Suppressor macrophage treated with lipopolysaccharide for 1 hour (primary cell): ENCODE results near the gene VAV1.

ENCODE experiments used
- DNase-seq, 3 donors: peaks; one replicate each; pipeline ENCODE4 v3.0.0-alpha.2; 2020 to 2022

VAV1 gene

GRCh38 chr19:6772028-6772865 lies at the start of gene VAV1:
Gene VAV1 (plus strand): TSS chr19:6772708. CDS start chr19:6772808, 100 bp downstream.
- peak; percentile 91 to 94 (median 94) for DNase-seq

- DNase-seq: no peak
Measured at GRCh38 chr19:6723108-6723618, 49.3 kb upstream of the VAV1 start.

- peak; percentile 39 to 56 (median 50) for DNase-seq
Measured at GRCh38 chr19:6723738-6724137, 48.8 kb upstream of the VAV1 start.

GRCh38 chr19:6724631-6725492 lies 47.6 kb upstream of the VAV1 start:
- no peak for DNase-seq

- no peak for DNase-seq
Measured at GRCh38 chr19:6725513-6726231, 46.8 kb upstream of the VAV1 start.

GRCh38 chr19:6728346-6728745 lies 44.2 kb upstream of the VAV1 start:
- DNase-seq: peak; percentile 81 to 84 (median 84)

- no peak for DNase-seq
Measured at GRCh38 chr19:6729573-6730152, 42.8 kb upstream of the VAV1 start.

- DNase-seq: peak; percentile 37 to 70 (median 41)
Measured at GRCh38 chr19:6730153-6730804, 42.2 kb upstream of the VAV1 start.

GRCh38 chr19:6730941-6731670 lies 41.4 kb upstream of the VAV1 start:
- no peak for DNase-seq

GRCh38 chr19:6731822-6732221 lies 40.7 kb upstream of the VAV1 start:
- no peak for DNase-seq

GRCh38 chr19:6732803-6733337 lies 39.6 kb upstream of the VAV1 start:
- DNase-seq: no peak

GRCh38 chr19:6733338-6734095 lies 39.0 kb upstream of the VAV1 start:
- DNase-seq: no peak

- DNase-seq: no peak
Measured at GRCh38 chr19:6734096-6734696, 38.3 kb upstream of the VAV1 start.

GRCh38 chr19:6735181-6735911 lies 37.2 kb upstream of the VAV1 start:
- no peak for DNase-seq

GRCh38 chr19:6736169-6736916 lies 36.2 kb upstream of the VAV1 start:
- DNase-seq: peak; percentile 90 to 92 (median 91)

GRCh38 chr19:6736917-6737283 lies 35.6 kb upstream of the VAV1 start:
- no peak for DNase-seq

- peak; percentile 99 to 100 (median 100) for DNase-seq
Measured at GRCh38 chr19:6737284-6737872, 35.1 kb upstream of the VAV1 start, which contains the start of gene GPR108. Gene GPR108 (minus strand): TSS chr19:6737580. CDS start chr19:6737576, 4 bp downstream.
